ENCODE results near the gene ADIPOQ. TPM values are rescaled to one million over a fixed set of nuclear protein-coding genes. Genes with fewer than 3 reads are reported as not detected.
"Not testable (repeated sequence)": the region's sequence is repeated elsewhere in the genome, so short reads cannot be mapped to it uniquely, and the experiment has no call there.

Gene ADIPOQ
- total RNA-seq, 1 donor from 2014 or later = not detected

GRCh38 chr3:186821429-186822387 is 20.8 kb upstream of the ADIPOQ start:
- Mint-ChIP-seq H3K9me3 (no peaks in the 10 kb centered on the region), H3K27me3 (peaks cover 8% of the 10 kb centered on the region), H3K4me3 (no peak overlapping the region), H3K27ac (no peak overlapping the region), H3K36me3 (ENCODE audit: low read depth) (peaks cover 5% of the 10 kb centered on the region), H3K4me1 (peaks cover 21% of the 10 kb centered on the region)
- peak; percentile 77 for DNase-seq
- intact Hi-C loops (cut with micrococcal nuclease) = loop anchor here (1.0 to 10.0 kb wide), 2 partner anchors 204 to 837 kb away; no protein-coding TSS in a partner anchor

- not testable (repeated sequence) for H3K9me3 Mint-ChIP-seq; H3K4me3 Mint-ChIP-seq; DNase-seq; H3K27me3 Mint-ChIP-seq; H3K27ac Mint-ChIP-seq; H3K36me3 Mint-ChIP-seq (ENCODE audit: low read depth)
- intact Hi-C loops (cut with micrococcal nuclease) = loop anchor here (10.0 kb wide), 1 partner anchor 838 kb away; no protein-coding TSS in a partner anchor
- H3K4me1 Mint-ChIP-seq = peaks cover 21% of the 10 kb centered on the region
Observed at GRCh38 chr3:186822388-186822759, 20.1 kb upstream of the ADIPOQ start.

DNA sequence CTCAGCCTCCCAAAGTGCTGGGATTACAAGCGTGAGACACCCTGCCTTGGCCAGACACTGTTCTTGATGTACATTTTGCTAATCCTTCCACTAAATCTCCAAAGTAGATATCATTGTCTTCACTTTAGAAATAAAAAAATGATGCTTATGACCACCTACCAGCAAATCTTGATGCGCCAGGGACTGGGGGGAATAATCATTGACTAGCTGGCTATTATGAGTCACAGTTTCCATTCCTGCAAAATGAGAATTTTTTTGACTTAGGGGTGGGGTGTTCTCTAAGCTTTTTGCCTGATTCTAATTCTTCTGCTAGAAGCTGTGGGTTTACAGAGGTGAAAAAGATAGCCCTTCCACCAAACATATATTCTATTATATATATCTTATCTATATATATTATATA is 19.1 kb upstream of the ADIPOQ start:
- H3K9me3 Mint-ChIP-seq = no peaks in the 10 kb centered on the region
- intact Hi-C loops (cut with micrococcal nuclease) = loop anchor here (10.0 kb wide), 1 partner anchor 839 kb away; no protein-coding TSS in a partner anchor
- H3K4me3 Mint-ChIP-seq = no peak overlapping the region
- peaks cover 24% of the 10 kb centered on the region for H3K4me1 Mint-ChIP-seq
- H3K36me3 Mint-ChIP-seq (ENCODE audit: low read depth) = peaks cover 5% of the 10 kb centered on the region
- no peak overlapping the region for H3K27ac Mint-ChIP-seq
- DNase-seq = no peak
- H3K27me3 Mint-ChIP-seq = peaks cover 12% of the 10 kb centered on the region

DNA sequence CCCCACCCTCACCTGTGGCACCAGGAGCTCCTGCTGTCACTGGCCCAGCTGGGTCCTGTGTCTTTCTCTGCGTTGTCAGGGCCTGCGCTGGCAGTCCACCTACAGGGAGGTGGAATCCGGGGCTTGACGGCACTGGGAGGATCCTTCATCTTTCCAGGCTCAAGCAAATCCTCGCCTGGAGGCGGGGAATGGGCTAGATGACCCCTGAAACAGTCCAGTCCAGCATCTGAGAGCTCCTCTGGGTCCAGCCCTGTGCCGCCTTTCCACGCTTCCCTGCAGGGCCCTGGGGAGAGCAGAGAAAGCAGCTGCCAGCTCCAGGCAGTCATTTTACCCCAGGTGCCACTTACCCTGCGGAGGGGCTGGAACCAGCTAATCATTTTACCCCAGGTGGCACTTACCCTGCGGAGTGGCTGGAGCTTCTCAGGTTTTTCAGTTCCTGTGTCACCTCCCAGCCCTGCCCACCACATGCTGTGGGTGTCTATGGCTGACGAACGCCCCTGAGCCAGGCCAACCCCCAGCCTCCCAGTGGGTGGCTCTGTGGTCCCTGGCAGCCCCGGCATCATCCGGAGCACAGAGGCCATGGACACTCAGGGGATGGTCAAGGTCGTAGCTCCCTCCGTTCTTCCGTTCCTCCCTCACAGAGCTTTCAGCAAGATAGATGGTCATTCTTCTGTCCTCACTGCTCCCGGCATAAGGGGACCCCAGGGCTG is 17.9 kb upstream of the ADIPOQ start:
- intact Hi-C loops (cut with micrococcal nuclease) = loop anchor here (5.0 to 10.0 kb wide), 2 partner anchors 252 to 840 kb away; partner anchors contain the start of gene DNAJB11
- peaks cover 24% of the 10 kb centered on the region for H3K4me1 Mint-ChIP-seq
- H3K36me3 Mint-ChIP-seq (ENCODE audit: low read depth) = peaks cover 5% of the 10 kb centered on the region
- peak overlapping the region; percentile 98 for H3K4me3 Mint-ChIP-seq
- no peak for DNase-seq
- no peaks in the 10 kb centered on the region for H3K9me3 Mint-ChIP-seq
- H3K27me3 Mint-ChIP-seq = peaks cover 22% of the 10 kb centered on the region
- H3K27ac Mint-ChIP-seq = no peak overlapping the region

GRCh38 chr3:186825294-186825821 is 17.2 kb upstream of the ADIPOQ start:
- intact Hi-C loops (cut with micrococcal nuclease) = loop anchor here (5.0 to 10.0 kb wide), 2 partner anchors 253 to 841 kb away; partner anchors contain the start of gene DNAJB11
- peaks cover 5% of the 10 kb centered on the region for H3K36me3 Mint-ChIP-seq (ENCODE audit: low read depth)
- H3K27ac Mint-ChIP-seq = peak overlapping the region; percentile 90
- peaks cover 28% of the 10 kb centered on the region for H3K27me3 Mint-ChIP-seq
- peak; percentile 75 for DNase-seq
- H3K9me3 Mint-ChIP-seq = no peaks in the 10 kb centered on the region
- peaks cover 24% of the 10 kb centered on the region for H3K4me1 Mint-ChIP-seq
- peak overlapping the region; percentile 98 for H3K4me3 Mint-ChIP-seq

DNA sequence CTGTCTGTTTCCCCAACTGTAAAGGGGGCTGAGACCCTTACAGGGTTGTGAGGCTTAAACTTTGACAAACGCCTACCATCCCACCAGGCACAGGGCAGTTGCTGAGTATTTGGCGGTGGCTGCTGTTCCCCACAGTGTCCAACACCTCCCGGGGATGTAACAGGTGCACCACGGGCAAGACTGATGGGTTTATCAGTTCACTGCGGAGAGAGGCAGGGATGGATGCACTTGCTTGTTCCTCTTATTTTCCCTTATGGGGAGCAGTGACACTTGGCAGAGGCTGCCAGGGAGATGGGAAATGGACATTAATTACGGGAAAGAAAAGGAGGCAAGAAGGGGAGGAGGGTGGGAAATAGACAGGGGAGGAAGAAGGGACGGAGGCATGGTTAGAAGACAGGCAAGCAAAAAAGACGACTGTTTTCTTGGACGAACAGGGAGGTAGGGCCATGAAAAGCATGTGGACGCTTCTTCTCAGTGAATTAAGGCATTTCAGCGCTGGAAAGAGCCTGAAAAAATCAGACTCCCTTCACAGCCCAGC is 16.6 kb upstream of the ADIPOQ start:
- Mint-ChIP-seq H3K4me1 (peaks cover 24% of the 10 kb centered on the region), H3K4me3 (peak overlapping the region; percentile 98), H3K36me3 (ENCODE audit: low read depth) (peaks cover 5% of the 10 kb centered on the region), H3K27me3 (peaks cover 34% of the 10 kb centered on the region), H3K9me3 (no peaks in the 10 kb centered on the region), H3K27ac (peak overlapping the region; percentile 90)
- intact Hi-C loops (cut with micrococcal nuclease) = loop anchor here (1.0 to 10.0 kb wide), 5 partner anchors 20 to 841 kb away; partner anchors contain the start of genes DNAJB11, EIF4A2, RFC4 and RPL39L
- DNase-seq = no peak

- Mint-ChIP-seq H3K36me3 (ENCODE audit: low read depth) (peaks cover 5% of the 10 kb centered on the region), H3K4me1 (peaks cover 24% of the 10 kb centered on the region), H3K9me3 (no peaks in the 10 kb centered on the region), H3K4me3 (peak overlapping the region; percentile 98), H3K27me3 (peaks cover 38% of the 10 kb centered on the region), H3K27ac (peak overlapping the region; percentile 90)
- DNase-seq = peak; percentile 69
- intact Hi-C loops (cut with micrococcal nuclease) = loop anchor here (1.0 to 10.0 kb wide), 5 partner anchors 20 to 842 kb away; partner anchors contain the start of genes DNAJB11, EIF4A2, RFC4 and RPL39L
Observed at GRCh38 chr3:186826410-186826975, 16.0 kb upstream of the ADIPOQ start.

DNA sequence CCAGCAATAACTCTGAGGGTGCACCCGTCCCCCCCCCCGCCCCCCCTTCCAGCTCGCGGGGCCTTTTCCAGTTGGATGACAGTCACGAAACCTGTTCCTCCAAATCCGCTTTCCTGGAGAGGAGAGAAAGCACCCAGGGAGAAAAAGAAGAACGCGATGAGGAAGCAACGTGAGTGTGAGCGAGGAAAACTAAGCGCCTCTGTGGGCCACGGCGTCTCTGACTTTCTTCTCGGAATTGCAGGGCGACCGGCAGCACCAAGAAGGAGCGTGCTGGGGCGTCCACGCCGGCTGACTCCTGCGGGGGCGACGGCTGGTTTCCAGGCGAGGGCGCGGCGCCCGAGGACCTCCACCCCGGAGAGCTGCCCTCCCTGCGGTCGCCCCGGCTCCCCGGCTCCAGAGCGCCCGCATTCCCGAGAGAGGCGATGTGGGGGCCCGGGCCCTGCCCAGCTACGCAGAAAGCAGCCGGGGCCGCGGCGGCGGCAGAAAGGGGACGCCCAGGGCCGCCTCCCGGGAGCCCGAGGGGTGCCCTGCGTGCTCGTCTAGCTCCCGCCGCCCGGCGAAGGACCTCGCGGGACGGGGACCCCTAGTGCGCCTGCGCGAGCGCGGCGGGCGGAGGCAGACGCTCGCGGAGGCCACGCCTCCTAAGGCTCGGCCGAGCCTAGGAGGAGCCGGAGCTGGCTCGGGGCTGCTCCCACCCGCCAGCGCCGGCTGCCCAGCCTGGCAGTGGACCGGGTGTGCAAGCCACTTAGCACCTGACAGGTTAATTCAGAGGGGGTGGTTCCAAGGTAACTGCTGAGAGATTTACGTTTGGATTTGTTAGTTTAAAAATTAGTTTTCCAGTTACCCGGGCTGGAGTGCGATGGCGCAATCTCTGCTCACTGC is 15.3 kb upstream of the ADIPOQ start:
- peaks cover 22% of the 10 kb centered on the region for H3K4me1 Mint-ChIP-seq
- intact Hi-C loops (cut with micrococcal nuclease) = loop anchor here (1.0 to 10.0 kb wide), 6 partner anchors 21 to 842 kb away; partner anchors contain the start of genes DNAJB11, EIF4A2, RFC4 and RPL39L
- no peaks in the 10 kb centered on the region for H3K9me3 Mint-ChIP-seq
- H3K27ac Mint-ChIP-seq = peak overlapping the region; percentile 90
- peaks cover 45% of the 10 kb centered on the region for H3K27me3 Mint-ChIP-seq
- peak; percentile 97 for DNase-seq
- peaks cover 5% of the 10 kb centered on the region for H3K36me3 Mint-ChIP-seq (ENCODE audit: low read depth)
- peak overlapping the region; percentile 98 for H3K4me3 Mint-ChIP-seq

DNA sequence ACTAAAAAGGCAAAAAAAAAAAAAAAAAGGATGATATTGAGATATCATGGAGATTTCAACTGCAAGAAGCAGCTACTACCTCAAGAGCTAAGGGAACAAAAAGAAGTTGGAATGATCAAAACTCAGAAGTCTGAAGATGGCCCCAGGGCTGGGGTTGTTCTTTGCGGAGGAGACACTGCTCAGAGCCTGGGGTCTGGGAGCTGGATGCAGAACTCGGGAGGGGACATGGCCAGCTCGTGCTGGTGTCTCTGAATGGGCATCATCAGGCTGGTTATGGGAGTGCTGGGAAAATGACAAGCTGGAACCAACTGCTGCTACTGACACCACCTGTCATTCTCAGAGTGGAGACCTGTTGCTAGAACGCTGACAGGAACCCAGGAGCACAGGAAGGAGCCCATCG is 14.2 kb upstream of the ADIPOQ start:
- Mint-ChIP-seq H3K36me3 (ENCODE audit: low read depth) (peaks cover 5% of the 10 kb centered on the region), H3K4me1 (peaks cover 22% of the 10 kb centered on the region), H3K4me3 (peak overlapping the region; percentile 18), H3K27ac (no peak overlapping the region), H3K27me3 (peaks cover 56% of the 10 kb centered on the region), H3K9me3 (no peaks in the 10 kb centered on the region)
- intact Hi-C loops (cut with micrococcal nuclease) = loop anchor here (5.0 to 10.0 kb wide), 2 partner anchors 256 to 844 kb away; partner anchors contain the start of gene DNAJB11
- DNase-seq = no peak

GRCh38 chr3:186831798-186832197 is 10.7 kb upstream of the ADIPOQ start:
- H3K9me3 Mint-ChIP-seq = no peaks in the 10 kb centered on the region
- no peak overlapping the region for H3K4me3 Mint-ChIP-seq
- DNase-seq = no peak
- peaks cover 66% of the 10 kb centered on the region for H3K27me3 Mint-ChIP-seq
- H3K4me1 Mint-ChIP-seq = peaks cover 3% of the 10 kb centered on the region
- intact Hi-C loops (cut with micrococcal nuclease) = no loop called here
- no peak overlapping the region for H3K27ac Mint-ChIP-seq
- no peaks in the 10 kb centered on the region for H3K36me3 Mint-ChIP-seq (ENCODE audit: low read depth)

DNA sequence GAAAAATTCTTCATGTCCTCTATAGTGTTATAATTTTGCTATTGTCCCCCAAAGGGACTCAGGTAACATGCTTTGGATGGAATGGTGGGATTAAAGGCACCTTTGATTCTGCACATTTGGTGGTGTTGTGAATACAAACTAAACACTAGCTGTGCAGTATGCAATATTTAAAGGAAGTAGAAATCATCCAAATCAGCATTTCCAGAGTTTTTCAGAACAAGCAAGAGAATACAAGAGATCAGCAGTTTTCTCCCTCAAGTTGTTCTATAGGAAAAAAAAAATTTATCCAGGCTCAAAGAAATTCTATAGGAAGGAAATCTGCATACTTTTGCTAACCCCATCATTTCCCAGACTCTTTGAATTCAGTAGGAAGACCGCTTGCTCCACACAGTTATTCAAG is 10.2 kb upstream of the ADIPOQ start:
- Mint-ChIP-seq H3K4me1 (peaks cover 3% of the 10 kb centered on the region), H3K36me3 (ENCODE audit: low read depth) (no peaks in the 10 kb centered on the region), H3K27ac (no peak overlapping the region), H3K9me3 (no peaks in the 10 kb centered on the region), H3K27me3 (peaks cover 66% of the 10 kb centered on the region), H3K4me3 (no peak overlapping the region)
- no peak for DNase-seq
- intact Hi-C loops (cut with micrococcal nuclease) = no loop called here

DNA sequence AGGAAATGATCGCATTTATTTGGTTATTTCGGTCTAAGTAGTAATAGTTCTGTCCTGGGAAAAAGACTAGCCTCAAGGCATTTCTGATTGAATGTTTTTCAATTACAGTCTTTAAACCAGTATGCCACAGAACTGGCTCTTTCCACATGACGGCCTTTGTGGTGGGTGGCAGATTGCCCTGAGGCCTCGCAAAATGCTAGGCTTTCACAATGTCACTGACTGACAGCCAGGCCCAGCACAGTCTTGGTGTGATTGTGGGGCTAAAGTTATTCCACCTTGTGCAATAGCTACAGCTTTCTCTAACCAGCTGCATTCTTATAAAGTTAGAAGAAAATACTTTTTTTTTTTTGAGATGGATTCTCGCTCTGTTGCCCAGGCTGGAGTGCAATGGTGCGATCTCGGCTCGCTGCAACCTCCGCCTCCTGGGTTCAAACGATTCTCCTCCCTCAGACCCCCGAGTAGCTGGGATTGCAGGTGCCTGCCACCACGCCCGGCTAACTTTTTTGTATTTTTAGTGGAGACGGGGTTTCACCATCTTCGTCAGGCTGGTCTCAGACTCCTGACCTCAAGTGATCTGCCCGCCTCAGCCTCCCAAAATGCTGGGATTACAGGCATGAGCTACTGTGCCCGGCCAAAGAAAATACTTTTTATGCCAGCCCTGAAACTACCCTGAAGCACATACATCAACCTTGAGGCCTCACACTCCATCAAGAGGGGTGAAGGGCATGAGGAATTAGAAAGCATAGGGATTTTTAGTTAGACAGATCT is 2.5 kb upstream of the ADIPOQ start:
- H3K9me3 Mint-ChIP-seq = no peaks in the 10 kb centered on the region
- peaks cover 17% of the 10 kb centered on the region for H3K27me3 Mint-ChIP-seq
- DNase-seq = no peak
- H3K4me3 Mint-ChIP-seq = no peak overlapping the region
- H3K4me1 Mint-ChIP-seq = no peaks in the 10 kb centered on the region
- intact Hi-C loops (cut with micrococcal nuclease) = no loop called here
- H3K36me3 Mint-ChIP-seq (ENCODE audit: low read depth) = no peaks in the 10 kb centered on the region
- no peak overlapping the region for H3K27ac Mint-ChIP-seq
